GM21360 (cell line): ENCODE results near the gene PLIN5.

ENCODE experiments used
- ATAC-seq: cut with Tn5 transposase; IDR thresholded peaks from one replicate; pipeline ENCODE4 v1.9.1; 2021; ENCODE audit warnings: mild to moderate bottlenecking, moderate library complexity; ENCODE audit not compliant: unreplicated experiment

PLIN5 gene

DNA sequence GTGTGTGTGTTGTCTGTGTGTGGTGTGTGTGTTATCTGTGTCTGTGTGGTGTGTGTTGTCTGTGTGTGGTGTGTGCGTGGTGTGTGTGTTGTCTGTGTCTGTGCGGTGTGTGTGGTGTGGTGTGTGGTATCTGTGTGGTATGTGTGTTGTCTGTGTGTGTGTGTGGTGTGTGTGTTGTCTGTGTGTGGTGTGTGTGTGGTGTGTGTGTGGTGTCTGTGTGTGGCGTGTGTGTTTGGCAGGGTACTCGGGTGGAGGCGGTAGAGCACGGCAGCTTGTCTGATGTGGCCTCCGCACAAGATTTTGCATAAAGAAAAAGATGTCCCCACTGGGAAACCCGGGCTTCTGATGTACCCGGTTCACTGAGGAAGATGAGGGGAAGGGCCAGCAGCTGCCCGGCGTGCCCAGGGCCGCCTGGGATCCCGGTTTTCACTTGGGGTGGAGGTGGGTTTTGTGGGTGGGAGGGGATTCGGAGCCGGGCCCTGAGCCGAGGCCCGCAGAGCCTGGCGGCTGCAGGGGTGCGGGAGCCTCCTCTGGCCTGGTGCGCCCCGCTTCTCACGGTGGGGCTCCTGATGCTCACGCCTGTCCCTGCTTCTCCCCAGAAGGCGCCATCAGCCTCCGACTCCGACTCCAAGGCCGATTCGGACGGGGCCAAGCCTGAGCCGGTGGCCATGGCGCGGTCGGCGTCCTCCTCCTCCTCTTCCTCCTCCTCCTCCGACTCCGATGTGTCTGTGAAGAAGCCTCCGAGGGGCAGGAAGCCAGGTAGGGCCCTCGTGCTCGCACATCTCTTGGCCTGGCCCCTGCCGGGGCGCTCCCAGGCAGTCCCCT, 41.7 kb downstream of the PLIN5 start:
- no peak for ATAC-seq

GRCh38 chr19:4492337-4493103, 42.5 kb downstream of the PLIN5 start:
- no peak for ATAC-seq

DNA sequence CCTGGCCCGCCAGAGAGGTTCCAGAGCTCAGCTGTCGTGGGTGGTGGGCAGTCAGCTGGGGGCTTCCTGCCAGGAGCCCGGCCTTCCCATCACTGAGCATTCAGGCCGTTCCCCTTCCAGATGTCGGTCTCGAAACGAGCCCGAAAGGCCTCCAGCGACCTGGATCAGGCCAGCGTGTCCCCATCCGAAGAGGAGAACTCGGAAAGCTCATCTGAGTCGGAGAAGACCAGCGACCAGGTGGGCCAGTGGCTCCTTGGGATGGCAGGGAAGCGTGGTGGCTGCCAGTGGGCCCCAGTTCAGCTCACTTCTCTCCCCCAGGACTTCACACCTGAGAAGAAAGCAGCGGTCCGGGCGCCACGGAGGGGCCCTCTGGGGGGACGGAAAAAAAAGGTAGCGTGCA, 43.6 kb downstream of the PLIN5 start:
- no peak for ATAC-seq

DNA sequence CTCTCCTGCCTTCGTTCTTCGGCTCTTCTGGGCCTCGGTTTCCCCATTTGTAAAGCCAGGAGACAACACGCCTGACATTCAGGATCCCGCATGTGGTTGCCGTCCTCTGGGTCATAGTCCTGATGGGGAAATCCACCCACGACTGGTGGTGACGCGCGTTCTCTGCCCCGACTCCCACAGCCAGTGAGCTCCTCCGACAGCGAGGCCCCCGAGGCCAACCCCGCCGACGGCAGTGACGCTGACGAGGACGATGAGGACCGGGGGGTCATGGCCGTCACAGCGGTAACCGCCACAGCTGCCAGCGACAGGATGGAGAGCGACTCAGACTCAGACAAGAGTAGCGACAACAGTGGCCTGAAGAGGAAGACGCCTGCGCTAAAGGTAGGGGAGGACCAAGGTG, 46.5 kb downstream of the PLIN5 start:
- ATAC-seq = no peak

GRCh38 chr19:4487572-4487971, 47.5 kb downstream of the PLIN5 start:
- ATAC-seq = no peak

GRCh38 chr19:4483385-4483784, 51.6 kb downstream of the PLIN5 start:
- no peak for ATAC-seq

DNA sequence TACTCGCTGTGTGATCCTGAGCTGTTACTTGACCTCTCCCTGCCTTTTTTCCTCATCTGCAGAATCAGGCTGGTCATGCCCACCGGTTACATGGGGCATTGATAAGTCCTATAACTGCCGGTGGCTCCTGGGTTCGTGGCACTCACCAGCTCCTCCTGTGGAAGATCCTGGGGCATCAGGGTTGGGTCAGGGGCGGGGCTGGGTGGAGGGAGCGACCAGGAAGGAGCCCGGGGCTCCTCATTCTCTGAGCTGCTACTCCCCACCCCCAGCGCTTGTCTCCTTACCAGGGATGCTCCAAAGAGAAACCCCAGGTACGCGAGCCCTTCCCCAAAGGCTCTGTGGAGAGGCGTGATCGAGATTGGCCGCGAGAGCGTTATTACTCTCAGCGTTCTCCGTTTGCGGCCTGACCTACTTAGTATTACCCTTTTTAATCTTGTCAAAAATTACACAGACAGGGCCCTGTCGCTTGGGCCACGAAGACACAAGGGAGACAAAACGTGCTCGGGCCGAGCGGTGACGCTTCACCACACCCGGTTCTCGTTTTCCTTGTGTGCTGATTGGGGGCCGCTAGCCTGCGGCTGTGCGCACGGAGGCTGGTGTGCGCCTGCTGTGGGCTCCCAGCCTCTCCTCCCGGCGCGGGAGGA, 52.2 kb downstream of the PLIN5 start:
- no peak for ATAC-seq

DNA sequence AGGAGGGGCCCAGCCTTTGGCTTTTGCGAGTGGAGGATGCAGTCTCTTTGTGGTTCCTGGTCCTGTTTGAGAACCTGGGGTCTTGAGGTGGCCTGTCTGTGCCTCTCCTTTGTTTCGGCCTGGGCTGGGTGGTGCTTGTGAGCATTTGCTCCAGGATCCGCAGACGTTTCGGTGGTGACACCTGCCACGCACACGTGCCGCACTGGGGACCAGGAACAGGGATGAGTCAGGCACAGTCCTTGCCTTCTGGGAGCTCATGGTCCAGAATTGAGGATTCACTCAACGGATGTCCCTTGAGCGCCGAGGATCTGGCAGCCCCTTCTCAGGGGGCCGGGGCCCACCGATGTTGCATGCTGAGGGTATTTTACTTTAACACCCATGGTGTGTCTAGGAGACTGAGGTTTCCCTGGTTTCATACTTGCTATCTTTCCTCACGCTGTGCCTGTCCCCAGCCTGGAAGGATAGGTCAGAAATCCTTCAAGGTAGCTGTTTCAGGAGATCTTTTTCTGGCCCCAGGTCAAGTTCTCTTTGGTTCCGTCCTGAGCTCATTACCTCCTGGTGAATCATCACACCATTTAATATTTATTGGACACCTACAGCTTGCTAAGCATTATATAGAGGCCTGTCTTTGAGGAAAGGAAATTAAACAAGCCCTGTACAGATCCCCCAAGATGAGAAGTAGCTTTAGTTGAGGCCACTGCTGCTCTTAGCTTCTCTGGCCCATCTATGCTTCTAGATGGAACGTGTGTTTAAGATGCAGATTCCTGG, 57.8 kb downstream of the PLIN5 start:
- ATAC-seq = no peak

GRCh38 chr19:4474514-4475022, 60.5 kb downstream of the PLIN5 start:
- no peak for ATAC-seq

DNA sequence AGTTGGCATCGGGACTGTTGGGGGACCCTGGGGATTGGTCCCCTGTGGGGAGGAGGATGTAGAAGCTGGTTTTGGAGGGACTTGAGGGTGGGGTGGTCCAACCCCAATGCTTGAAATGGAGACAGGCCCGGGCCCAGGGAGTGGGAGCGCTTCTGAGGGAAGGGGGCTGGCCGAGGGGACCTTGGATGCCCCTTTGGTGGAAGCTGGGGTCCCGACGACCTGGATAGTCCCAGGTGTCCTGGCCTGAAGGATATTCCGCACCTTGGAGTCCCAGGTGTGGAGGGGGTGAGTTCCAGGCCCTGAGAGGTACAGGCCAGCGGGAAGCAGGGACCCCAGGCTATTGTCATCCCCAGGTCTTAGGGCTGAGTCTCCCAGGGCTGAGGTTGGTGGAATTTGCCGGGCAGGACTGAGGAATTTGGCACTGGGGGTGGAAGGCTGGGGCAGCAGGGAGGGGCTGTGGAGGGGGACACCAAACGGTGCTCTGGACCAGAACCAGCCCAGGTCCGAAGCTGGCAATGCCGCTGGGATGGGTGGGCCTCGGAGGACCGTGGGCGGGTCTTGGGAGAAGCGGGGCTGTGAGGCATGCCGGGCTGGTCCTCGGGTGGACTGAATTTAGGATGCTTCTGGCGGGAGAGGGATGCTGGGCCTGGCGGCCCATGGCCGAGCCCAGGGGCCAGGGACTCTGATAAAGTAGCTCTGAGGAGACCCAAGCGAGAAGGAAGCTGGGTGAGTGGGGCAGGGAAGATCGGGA, 61.1 kb downstream of the PLIN5 start:
- no peak for ATAC-seq

DNA sequence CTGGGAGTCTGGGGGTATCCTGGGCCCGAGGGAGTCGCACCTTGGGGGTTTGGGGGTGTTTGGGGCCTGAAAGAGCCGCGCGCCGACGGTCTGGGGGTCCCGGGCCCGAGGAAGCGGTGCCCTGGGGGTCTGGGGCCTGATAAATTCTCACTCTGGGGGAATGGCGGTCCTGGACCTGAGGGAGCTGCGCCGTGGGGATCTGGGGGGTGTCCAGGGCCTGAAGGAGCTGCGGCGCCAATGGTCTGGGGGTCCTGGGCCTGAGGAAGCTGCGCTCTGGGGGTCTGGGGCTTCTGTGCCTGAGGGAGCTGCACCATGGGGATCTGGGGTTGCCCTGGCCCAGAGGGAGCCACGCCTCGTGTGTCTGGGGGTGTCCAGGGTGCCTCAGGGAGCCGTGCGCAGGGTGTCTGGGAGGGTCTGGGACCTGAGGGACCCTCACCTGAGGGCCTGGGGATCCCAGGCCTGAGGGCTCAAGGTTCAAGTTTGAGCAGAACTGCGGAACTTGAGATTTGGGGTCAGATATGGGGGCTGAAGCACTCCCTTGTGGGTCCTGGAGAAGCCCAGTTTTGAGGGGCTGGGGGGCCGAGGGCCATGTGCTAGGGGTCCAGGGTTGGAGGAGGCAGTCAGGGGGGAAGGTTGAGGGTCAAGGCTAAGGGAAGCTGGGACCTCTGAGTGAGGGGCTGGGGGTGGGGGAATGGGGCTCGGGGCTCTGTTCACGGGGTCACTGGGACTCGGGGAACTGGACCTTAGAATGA, 61.8 kb downstream of the PLIN5 start:
- no peak for ATAC-seq
